Measurements from ENCODE around the gene CCNY.

DNA sequence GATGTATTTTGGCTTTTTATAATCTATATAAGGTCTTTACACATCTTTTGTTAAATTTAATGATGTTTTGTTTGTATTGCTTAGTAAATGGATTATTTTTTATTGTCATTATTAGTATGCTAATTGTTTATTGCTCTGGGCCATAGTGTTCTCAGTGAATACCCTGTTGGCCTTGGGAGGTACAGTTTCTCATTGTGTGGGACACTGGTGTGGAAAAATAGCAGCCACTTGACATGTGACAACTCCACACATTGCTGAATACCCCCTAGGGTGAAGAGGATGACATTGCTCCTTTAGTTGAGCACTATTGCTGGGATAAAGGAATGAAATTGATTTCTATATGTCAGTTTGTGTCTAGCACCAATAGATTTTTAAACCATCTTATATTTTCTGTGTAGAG, 130.9 kb downstream of the CCNY start:
- TF ChIP-seq, protein P1, sequence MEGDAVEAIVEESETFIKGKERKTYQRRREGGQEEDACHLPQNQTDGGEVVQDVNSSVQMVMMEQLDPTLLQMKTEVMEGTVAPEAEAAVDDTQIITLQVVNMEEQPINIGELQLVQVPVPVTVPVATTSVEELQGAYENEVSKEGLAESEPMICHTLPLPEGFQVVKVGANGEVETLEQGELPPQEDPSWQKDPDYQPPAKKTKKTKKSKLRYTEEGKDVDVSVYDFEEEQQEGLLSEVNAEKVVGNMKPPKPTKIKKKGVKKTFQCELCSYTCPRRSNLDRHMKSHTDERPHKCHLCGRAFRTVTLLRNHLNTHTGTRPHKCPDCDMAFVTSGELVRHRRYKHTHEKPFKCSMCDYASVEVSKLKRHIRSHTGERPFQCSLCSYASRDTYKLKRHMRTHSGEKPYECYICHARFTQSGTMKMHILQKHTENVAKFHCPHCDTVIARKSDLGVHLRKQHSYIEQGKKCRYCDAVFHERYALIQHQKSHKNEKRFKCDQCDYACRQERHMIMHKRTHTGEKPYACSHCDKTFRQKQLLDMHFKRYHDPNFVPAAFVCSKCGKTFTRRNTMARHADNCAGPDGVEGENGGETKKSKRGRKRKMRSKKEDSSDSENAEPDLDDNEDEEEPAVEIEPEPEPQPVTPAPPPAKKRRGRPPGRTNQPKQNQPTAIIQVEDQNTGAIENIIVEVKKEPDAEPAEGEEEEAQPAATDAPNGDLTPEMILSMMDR (IDR thresholded peaks at IDR 0.05) = no peak
- TF ChIP-seq, protein P2, sequence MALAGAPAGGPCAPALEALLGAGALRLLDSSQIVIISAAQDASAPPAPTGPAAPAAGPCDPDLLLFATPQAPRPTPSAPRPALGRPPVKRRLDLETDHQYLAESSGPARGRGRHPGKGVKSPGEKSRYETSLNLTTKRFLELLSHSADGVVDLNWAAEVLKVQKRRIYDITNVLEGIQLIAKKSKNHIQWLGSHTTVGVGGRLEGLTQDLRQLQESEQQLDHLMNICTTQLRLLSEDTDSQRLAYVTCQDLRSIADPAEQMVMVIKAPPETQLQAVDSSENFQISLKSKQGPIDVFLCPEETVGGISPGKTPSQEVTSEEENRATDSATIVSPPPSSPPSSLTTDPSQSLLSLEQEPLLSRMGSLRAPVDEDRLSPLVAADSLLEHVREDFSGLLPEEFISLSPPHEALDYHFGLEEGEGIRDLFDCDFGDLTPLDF (CRISPR knock-in tag; IDR thresholded peaks at IDR 0.05) = no peak
- TF ChIP-seq, protein P3, sequence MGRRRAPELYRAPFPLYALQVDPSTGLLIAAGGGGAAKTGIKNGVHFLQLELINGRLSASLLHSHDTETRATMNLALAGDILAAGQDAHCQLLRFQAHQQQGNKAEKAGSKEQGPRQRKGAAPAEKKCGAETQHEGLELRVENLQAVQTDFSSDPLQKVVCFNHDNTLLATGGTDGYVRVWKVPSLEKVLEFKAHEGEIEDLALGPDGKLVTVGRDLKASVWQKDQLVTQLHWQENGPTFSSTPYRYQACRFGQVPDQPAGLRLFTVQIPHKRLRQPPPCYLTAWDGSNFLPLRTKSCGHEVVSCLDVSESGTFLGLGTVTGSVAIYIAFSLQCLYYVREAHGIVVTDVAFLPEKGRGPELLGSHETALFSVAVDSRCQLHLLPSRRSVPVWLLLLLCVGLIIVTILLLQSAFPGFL (CRISPR knock-in tag; IDR thresholded peaks at IDR 0.05; ENCODE audit: borderline replicate concordance) = no peak
- TF ChIP-seq FOXJ3 (CRISPR knock-in tag; IDR thresholded peaks at IDR 0.05; ENCODE audit: borderline replicate concordance) (no peak), NR3C1 (CRISPR knock-in tag; conservative IDR thresholded peaks at IDR 0.05; ENCODE audit: low read depth) (no peak), ZNF317 (CRISPR knock-in tag; IDR thresholded peaks at IDR 0.05; ENCODE audit: borderline replicate concordance, low read depth) (no peak)
- TF ChIP-seq, protein P4, sequence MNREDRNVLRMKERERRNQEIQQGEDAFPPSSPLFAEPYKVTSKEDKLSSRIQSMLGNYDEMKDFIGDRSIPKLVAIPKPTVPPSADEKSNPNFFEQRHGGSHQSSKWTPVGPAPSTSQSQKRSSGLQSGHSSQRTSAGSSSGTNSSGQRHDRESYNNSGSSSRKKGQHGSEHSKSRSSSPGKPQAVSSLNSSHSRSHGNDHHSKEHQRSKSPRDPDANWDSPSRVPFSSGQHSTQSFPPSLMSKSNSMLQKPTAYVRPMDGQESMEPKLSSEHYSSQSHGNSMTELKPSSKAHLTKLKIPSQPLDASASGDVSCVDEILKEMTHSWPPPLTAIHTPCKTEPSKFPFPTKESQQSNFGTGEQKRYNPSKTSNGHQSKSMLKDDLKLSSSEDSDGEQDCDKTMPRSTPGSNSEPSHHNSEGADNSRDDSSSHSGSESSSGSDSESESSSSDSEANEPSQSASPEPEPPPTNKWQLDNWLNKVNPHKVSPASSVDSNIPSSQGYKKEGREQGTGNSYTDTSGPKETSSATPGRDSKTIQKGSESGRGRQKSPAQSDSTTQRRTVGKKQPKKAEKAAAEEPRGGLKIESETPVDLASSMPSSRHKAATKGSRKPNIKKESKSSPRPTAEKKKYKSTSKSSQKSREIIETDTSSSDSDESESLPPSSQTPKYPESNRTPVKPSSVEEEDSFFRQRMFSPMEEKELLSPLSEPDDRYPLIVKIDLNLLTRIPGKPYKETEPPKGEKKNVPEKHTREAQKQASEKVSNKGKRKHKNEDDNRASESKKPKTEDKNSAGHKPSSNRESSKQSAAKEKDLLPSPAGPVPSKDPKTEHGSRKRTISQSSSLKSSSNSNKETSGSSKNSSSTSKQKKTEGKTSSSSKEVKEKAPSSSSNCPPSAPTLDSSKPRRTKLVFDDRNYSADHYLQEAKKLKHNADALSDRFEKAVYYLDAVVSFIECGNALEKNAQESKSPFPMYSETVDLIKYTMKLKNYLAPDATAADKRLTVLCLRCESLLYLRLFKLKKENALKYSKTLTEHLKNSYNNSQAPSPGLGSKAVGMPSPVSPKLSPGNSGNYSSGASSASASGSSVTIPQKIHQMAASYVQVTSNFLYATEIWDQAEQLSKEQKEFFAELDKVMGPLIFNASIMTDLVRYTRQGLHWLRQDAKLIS (CRISPR knock-in tag; IDR thresholded peaks at IDR 0.05; ENCODE audit: borderline replicate concordance) = no peak
- TF ChIP-seq, protein P5, sequence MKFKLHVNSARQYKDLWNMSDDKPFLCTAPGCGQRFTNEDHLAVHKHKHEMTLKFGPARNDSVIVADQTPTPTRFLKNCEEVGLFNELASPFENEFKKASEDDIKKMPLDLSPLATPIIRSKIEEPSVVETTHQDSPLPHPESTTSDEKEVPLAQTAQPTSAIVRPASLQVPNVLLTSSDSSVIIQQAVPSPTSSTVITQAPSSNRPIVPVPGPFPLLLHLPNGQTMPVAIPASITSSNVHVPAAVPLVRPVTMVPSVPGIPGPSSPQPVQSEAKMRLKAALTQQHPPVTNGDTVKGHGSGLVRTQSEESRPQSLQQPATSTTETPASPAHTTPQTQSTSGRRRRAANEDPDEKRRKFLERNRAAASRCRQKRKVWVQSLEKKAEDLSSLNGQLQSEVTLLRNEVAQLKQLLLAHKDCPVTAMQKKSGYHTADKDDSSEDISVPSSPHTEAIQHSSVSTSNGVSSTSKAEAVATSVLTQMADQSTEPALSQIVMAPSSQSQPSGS (CRISPR knock-in tag; IDR thresholded peaks at IDR 0.05; ENCODE audit: borderline replicate concordance, low read depth) = no peak
- TF ChIP-seq, protein P6, sequence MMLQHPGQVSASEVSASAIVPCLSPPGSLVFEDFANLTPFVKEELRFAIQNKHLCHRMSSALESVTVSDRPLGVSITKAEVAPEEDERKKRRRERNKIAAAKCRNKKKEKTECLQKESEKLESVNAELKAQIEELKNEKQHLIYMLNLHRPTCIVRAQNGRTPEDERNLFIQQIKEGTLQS (CRISPR knock-in tag; conservative IDR thresholded peaks at IDR 0.05) = no peak

Data from WTC11 (cell line).